Central memory CD4-positive, alpha-beta T cell (primary cell): Measurements from ENCODE around the gene MPHOSPH6.
A peak's percentile ranks its signal among the peaks of the same experiment; 100 is the strongest.
"Not testable (repeated sequence)": the region's sequence is repeated elsewhere in the genome, so short reads cannot be mapped to it uniquely, and the experiment has no call there.

Experiments
- DNase-seq: peaks from one replicate; pipeline ENCODE4 v3.0.0; 2022
- total RNA-seq, 3 experiments: gene quantifications; one replicate each; lab custom pipeline; 2026; lab: John Stamatoyannopoulos, UW

Gene MPHOSPH6
- total RNA-seq, result 8.7 to 69.8 (median 17.1) reads per million in 3 experiments

- DNase-seq, result peak; percentile 85
Observed at GRCh38 chr16:82169861-82170845, at the start of gene MPHOSPH6. TSS of gene MPHOSPH6 (minus strand) at chr16:82170224. CDS start at chr16:82170175, 49 bp downstream.

- no peak for DNase-seq
Observed at GRCh38 chr16:82219298-82219697, 49.3 kb upstream of the MPHOSPH6 start.

GRCh38 chr16:82209314-82209713 lies 39.3 kb upstream of the MPHOSPH6 start:
- DNase-seq, result not testable (repeated sequence)

GRCh38 chr16:82203198-82203597 lies 33.2 kb upstream of the MPHOSPH6 start:
- DNase-seq, result no peak

GRCh38 chr16:82201926-82202325 lies 31.9 kb upstream of the MPHOSPH6 start:
- DNase-seq, result no peak

- DNase-seq, result no peak
Observed at GRCh38 chr16:82201351-82201750, 31.3 kb upstream of the MPHOSPH6 start.

- no peak for DNase-seq
Observed at GRCh38 chr16:82199209-82199608, 29.2 kb upstream of the MPHOSPH6 start.

GRCh38 chr16:82197540-82198240 lies 27.7 kb upstream of the MPHOSPH6 start:
- no peak for DNase-seq

GRCh38 chr16:82195917-82196494 lies 26.0 kb upstream of the MPHOSPH6 start:
- DNase-seq, result no peak

GRCh38 chr16:82194086-82194485 lies 24.1 kb upstream of the MPHOSPH6 start:
- no peak for DNase-seq

- peak; percentile 3 for DNase-seq
Observed at GRCh38 chr16:82192665-82193064, 22.6 kb upstream of the MPHOSPH6 start.

GRCh38 chr16:82190386-82190785 lies 20.4 kb upstream of the MPHOSPH6 start:
- no peak for DNase-seq

GRCh38 chr16:82187829-82188228 lies 17.8 kb upstream of the MPHOSPH6 start:
- DNase-seq, result no peak

GRCh38 chr16:82185012-82185411 lies 15.0 kb upstream of the MPHOSPH6 start:
- no peak for DNase-seq

GRCh38 chr16:82184213-82184612 lies 14.2 kb upstream of the MPHOSPH6 start:
- DNase-seq, result no peak

- DNase-seq, result no peak
Observed at GRCh38 chr16:82183004-82183397, 13.0 kb upstream of the MPHOSPH6 start.

GRCh38 chr16:82182266-82183003 lies 12.4 kb upstream of the MPHOSPH6 start:
- DNase-seq, result no peak

GRCh38 chr16:82181461-82182185 lies 11.6 kb upstream of the MPHOSPH6 start:
- no peak for DNase-seq

- no peak for DNase-seq
Observed at GRCh38 chr16:82178352-82178751, 8.3 kb upstream of the MPHOSPH6 start.

GRCh38 chr16:82177555-82177954 lies 7.5 kb upstream of the MPHOSPH6 start:
- DNase-seq, result no peak

- no peak for DNase-seq
Observed at GRCh38 chr16:82176204-82176603, 6.2 kb upstream of the MPHOSPH6 start.

GRCh38 chr16:82175627-82176026 lies 5.6 kb upstream of the MPHOSPH6 start:
- DNase-seq, result no peak
